HFFc6 (cell line): ENCODE data around the gene EBP. TPM values are rescaled to one million over a fixed set of nuclear protein-coding genes. Genes with fewer than 3 reads are reported as not detected.

Experiments
- DNase-seq: peaks from one replicate; pipeline ENCODE4 v3.0.0-alpha.2; 2018
- H3K27ac Mint-ChIP-seq: 2 replicates; pipeline ENCODE4 v1.8.0; 2020; ENCODE audit warnings: mild to moderate bottlenecking, mixed read lengths
- H3K27me3 Mint-ChIP-seq: 2 replicates; pipeline ENCODE4 v1.8.0; 2021; ENCODE audit warnings: mild to moderate bottlenecking, moderate library complexity, mixed read lengths; ENCODE audit not compliant: insufficient read depth
- H3K36me3 Mint-ChIP-seq: 2 replicates; pipeline ENCODE4 v1.8.0; 2021; ENCODE audit warnings: low read depth, mixed read lengths
- H3K4me1 Mint-ChIP-seq: 2 replicates; pipeline ENCODE4 v1.8.0; 2020; ENCODE audit warnings: low read depth, mixed read lengths
- H3K4me3 Mint-ChIP-seq: 2 replicates; pipeline ENCODE4 v1.8.0; 2020; ENCODE audit warnings: mild to moderate bottlenecking, moderate library complexity, mixed read lengths
- H3K9me3 Mint-ChIP-seq: 2 replicates; pipeline ENCODE4 v1.8.0; 2020; ENCODE audit warnings: mild to moderate bottlenecking, mixed read lengths
- long read RNA-seq: library from polyadenylated mRNA; unstranded; transcript quantifications from one replicate; pipeline ENCODE4 v2.0.0, GENCODE V29; 2019
- total RNA-seq, 6 experiments: library from RNA; stranded (reverse); fragmentation: NEBNext Ultra II Directional; extraction: Animal tissue kit (Norgen Biotek cat#: 25700); gene quantifications; 2 replicates in 1 of 6; 3 replicates in 5 of 6; pipeline ENCODE4 v1.2.3, GENCODE V29; 2021
- TF ChIP-seq, protein P1 (sequence below): fragments of 200-600 bp; sonication (generic); IDR thresholded peaks from 2 replicates; pipeline ENCODE4 v1.5.0; 2021; ENCODE audit warnings: antibody characterized with exemption, mild to moderate bottlenecking

EBP gene
- total RNA-seq: 10 to 100 TPM; 26.0 to 42.2 (median 39.1) TPM
- long read RNA-seq, transcript EBP-205 (5 exons, 1,775 nt): major isoform, 15 of 38 reads
- long read RNA-seq, partial matches to known transcripts: 19 of 38 reads
- long read RNA-seq, other reads (novel, unspliced or antisense): 4 of 38 reads

DNA sequence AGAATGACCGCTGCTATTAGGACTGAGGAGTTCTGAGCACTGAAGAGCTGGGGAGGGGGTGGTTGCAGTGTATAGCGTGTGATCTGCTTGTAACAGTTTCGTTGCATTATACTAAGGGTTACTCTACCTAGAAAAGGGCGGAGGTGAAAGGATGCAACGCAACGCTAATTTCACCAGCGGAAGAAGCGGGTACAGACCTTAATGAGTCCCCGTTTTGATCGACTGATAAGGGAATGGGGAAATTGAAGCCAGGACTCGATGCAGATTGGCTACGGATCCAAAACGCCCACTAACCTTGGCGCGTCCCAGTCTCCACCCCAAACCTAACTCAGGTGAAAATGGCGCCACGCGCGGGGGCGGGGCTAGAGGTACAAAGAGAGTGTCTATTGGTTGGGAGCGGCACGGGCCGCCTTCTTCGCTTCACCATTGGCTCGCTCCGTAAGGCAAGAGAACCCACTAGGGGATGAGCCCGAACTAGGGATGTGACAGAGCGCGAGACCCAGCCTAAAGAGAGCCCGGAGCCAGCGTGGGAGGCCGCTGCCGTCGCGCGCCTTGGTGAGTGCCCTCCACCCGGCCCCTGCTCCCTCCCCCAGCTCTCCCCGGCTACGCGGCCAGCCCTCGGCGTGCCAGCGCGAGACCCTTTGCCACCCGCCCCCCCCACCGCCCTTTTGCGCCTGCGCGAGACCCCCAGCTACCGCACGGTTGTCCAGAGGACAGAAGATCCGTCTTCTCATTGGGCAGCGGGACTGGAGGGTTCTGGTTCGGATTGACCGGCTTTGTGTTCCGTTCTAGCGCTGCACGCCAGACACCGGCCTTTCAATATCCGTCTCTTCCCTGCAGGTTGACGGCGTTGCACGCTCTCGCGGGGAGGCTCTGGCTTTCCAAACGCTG is at the start of gene EBP:
Gene EBP (plus strand): TSS at position 456 of the 891 bp plus-strand sequence. CDS start 1,964 bp downstream, outside the sequence.
- Mint-ChIP-seq H3K4me1 (peaks cover 13% of the 10 kb centered on the region), H3K4me3 (peak within 1 kb of the TSS; percentile 91), H3K9me3 (no peaks in the 10 kb centered on the region), H3K27me3 (peaks cover 3% of the 10 kb centered on the region), H3K36me3 (peaks cover 3% of the 10 kb centered on the region), H3K27ac (peak within 1 kb of the TSS; percentile 62)
- DNase-seq: peak; percentile 79
- TF ChIP-seq, protein P1, sequence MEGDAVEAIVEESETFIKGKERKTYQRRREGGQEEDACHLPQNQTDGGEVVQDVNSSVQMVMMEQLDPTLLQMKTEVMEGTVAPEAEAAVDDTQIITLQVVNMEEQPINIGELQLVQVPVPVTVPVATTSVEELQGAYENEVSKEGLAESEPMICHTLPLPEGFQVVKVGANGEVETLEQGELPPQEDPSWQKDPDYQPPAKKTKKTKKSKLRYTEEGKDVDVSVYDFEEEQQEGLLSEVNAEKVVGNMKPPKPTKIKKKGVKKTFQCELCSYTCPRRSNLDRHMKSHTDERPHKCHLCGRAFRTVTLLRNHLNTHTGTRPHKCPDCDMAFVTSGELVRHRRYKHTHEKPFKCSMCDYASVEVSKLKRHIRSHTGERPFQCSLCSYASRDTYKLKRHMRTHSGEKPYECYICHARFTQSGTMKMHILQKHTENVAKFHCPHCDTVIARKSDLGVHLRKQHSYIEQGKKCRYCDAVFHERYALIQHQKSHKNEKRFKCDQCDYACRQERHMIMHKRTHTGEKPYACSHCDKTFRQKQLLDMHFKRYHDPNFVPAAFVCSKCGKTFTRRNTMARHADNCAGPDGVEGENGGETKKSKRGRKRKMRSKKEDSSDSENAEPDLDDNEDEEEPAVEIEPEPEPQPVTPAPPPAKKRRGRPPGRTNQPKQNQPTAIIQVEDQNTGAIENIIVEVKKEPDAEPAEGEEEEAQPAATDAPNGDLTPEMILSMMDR: no peak

DNA sequence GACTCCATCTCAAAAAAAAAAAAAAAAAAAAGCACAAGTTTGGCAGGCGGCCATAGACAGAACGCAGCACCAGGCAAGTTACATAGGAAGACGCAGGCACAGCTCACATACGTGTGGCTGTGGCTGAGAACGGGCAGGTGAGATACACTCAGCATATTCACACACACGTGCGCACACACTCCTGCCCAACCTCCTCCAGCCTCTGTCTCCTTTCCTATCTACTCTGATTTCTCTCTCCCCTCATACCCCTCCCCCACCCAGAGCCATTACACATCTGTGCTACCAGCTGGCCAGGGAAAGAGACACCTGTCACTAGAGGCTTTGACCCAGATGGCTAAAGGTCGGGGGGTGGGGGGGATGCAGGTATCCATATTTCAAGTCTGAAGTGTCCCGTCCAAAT is 49.4 kb upstream of the EBP start:
- peaks cover 10% of the 10 kb centered on the region; the same call in 1 of the 2 replicates for H3K36me3 Mint-ChIP-seq
- TF ChIP-seq, protein P1: no peak
- no peak overlapping the region for H3K27ac Mint-ChIP-seq
- DNase-seq: no peak
- no peak overlapping the region for H3K4me3 Mint-ChIP-seq
- no peaks in the 10 kb centered on the region for H3K9me3 Mint-ChIP-seq
- H3K4me1 Mint-ChIP-seq: peaks cover 6% of the 10 kb centered on the region
- H3K27me3 Mint-ChIP-seq: peaks cover 2% of the 10 kb centered on the region; the same call in 1 of the 2 replicates

DNA sequence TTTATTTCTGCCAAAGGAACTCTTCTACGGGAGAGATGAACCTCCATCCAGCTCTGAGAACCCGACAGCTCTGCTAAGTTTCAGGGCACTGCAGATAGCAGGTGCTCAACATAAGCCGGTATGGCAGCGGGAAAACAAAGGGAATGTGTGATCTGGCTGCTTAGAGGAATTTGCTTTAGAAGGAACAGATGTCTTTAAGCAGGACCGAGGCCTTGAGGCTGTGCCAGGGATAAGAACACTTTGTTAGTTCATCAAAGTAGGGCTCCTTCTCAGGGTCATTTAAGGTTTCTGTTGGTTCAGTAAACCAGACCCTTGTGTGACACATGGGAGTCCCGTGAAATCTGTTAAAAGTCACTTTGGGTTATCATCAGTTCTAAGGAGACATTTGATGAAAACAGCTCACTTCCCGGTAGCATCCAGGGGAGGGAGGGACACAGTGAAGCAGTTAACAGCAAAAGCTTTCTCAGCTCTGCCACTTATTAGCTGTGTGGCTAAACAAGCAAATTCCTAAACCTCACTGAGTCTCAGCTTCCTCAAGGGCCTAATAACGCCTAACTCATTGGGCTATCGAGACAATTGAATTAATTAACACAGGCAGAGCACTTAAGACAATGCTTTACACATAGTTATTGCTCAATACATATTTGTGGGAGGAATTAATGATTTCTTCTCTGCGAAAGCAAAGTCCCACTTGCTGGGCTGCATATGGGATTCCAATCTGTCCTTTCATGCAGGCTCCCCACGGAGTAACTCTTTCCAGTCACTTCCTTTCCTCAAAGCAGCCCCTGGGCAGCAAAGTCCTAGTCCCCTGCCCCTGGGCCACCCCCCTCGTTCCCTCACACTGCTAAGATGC is 48.5 kb upstream of the EBP start:
- H3K9me3 Mint-ChIP-seq: no peaks in the 10 kb centered on the region
- H3K36me3 Mint-ChIP-seq: peaks cover 15% of the 10 kb centered on the region; the same call in 1 of the 2 replicates
- H3K27ac Mint-ChIP-seq: no peak overlapping the region
- peaks cover 2% of the 10 kb centered on the region for H3K27me3 Mint-ChIP-seq
- no peak overlapping the region for H3K4me3 Mint-ChIP-seq
- no peak for DNase-seq
- TF ChIP-seq, protein P1: no peak
- H3K4me1 Mint-ChIP-seq: peaks cover 12% of the 10 kb centered on the region

DNA sequence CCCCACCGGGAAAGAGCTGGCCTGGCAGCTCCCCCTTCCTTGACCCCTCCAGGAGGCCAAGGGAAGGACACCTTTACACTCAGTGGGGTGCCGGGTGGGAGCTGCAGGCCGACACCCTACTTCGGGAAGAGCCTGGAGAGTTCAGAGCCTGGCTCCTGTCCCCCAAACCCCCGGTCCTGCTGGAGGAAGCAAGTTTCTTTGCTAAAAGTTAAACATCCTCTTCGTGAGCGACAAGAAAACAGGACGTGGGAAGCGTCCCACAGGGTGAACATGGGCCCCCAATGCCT is 48.0 kb upstream of the EBP start:
- peaks cover 12% of the 10 kb centered on the region for H3K4me1 Mint-ChIP-seq
- H3K27ac Mint-ChIP-seq: no peak overlapping the region
- no peak for DNase-seq
- peaks cover 2% of the 10 kb centered on the region for H3K27me3 Mint-ChIP-seq
- H3K36me3 Mint-ChIP-seq: peaks cover 15% of the 10 kb centered on the region; the same call in 1 of the 2 replicates
- TF ChIP-seq, protein P1: no peak
- no peaks in the 10 kb centered on the region for H3K9me3 Mint-ChIP-seq
- H3K4me3 Mint-ChIP-seq: no peak overlapping the region

DNA sequence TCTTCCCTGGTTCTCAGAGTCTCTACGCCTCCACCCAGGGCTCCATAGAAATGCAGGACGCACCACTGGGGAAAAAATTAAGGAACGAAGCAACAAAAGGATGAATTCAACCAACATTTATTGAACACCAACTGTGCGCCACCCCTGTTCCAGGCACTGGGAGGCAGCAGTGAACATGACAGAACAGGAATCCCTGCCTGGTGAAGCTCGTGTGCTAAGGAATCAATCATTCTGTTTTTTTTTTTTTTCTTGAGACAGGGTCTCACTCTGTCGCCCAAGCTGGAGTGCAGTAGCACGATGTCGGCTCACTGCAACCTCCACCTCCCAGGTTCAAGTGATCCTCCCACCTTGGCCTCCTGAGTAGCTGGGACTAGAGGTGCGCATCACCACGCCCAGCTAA is 47.5 kb upstream of the EBP start:
- no peak overlapping the region for H3K4me3 Mint-ChIP-seq
- no peak overlapping the region for H3K27ac Mint-ChIP-seq
- H3K27me3 Mint-ChIP-seq: peaks cover 2% of the 10 kb centered on the region
- TF ChIP-seq, protein P1: peak; percentile 37
- peaks cover 12% of the 10 kb centered on the region for H3K4me1 Mint-ChIP-seq
- no peaks in the 10 kb centered on the region for H3K9me3 Mint-ChIP-seq
- H3K36me3 Mint-ChIP-seq: peaks cover 15% of the 10 kb centered on the region; the same call in 1 of the 2 replicates
- peak; percentile 1 for DNase-seq
